NCI-H2171 treated with DMSO at 0.1 percent for 48 hours (cell line): ENCODE results near the gene LRRC4.

Experiments
- DNase-seq: peaks from one replicate; lab custom pipeline; 2025; lab: John Stamatoyannopoulos, UW

The LRRC4 gene

GRCh38 chr7:128031901-128032604 lies 816 bp upstream of the LRRC4 start:
- DNase-seq = peak; percentile 72

GRCh38 chr7:128030263-128030653 lies 979 bp downstream of the LRRC4 start:
- no peak for DNase-seq

GRCh38 chr7:128029405-128029995 lies 1.7 kb downstream of the LRRC4 start:
- no peak for DNase-seq

- no peak for DNase-seq
Measured at GRCh38 chr7:128027485-128027980, 3.7 kb downstream of the LRRC4 start.

DNA sequence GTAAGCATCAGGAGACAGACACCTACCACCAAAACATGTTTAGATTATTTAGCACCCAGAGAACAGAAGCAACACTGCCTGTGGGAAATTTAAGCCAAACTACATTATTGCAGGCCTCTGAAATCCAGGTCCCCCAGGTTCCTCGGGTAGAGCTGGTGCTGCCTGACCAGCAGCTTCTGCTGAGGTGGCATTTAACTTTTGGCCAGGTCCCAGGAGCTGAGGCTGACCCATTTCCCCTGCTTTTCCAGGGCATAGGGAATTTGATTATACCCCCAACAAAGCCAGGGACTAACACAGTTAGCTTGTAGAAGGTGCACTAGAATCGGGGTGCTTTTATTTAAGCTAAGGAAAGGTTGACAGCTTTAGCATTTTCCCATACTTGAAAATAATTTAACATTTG lies 4.7 kb downstream of the LRRC4 start:
- no peak for DNase-seq

DNA sequence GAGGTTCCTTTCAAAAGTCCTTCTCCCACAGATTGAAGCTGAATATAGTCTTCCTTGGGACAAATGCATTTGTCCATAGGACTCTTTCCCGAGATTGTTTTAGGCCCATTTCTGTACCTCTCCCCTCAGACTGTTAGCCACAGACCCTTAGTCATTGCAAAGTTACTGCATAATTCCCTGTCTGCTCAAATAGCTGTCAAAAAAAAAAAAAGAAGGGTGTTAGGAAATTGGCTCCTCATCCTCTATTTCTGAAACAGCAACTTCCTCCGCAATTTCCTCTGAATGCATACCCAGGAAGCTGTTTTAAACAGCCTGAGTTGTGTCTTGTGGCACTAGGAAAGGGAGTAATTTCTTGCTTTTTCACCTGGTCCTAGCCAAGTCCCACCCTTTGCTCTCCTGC lies 5.4 kb downstream of the LRRC4 start:
- DNase-seq = no peak

- DNase-seq = no peak
Measured at GRCh38 chr7:128025380-128025779, 5.9 kb downstream of the LRRC4 start.

GRCh38 chr7:128024151-128024550 lies 7.1 kb downstream of the LRRC4 start:
- DNase-seq = no peak

GRCh38 chr7:128022631-128023532 lies 8.4 kb downstream of the LRRC4 start:
- DNase-seq = no peak

DNA sequence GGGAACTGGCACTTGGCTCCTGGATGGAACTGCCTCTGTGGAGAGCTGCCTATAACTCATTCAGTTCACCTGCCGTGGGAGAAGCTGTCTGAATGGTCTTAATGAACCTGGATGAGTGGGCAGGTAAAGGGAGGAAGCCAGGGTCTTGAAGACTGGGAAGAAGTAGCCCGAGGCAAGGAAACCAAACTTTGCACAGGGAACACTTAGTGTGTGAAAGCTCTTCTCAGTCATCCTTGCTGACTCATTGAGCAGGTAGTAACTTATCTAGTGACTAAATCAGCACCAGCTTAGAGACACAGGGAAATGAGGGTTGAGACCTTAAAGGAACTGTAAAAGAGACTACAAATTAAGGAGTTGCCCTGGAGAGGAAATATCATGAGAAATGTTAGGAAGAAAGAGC lies 9.9 kb downstream of the LRRC4 start:
- no peak for DNase-seq

GRCh38 chr7:128020159-128020558 lies 11.1 kb downstream of the LRRC4 start:
- no peak for DNase-seq

DNA sequence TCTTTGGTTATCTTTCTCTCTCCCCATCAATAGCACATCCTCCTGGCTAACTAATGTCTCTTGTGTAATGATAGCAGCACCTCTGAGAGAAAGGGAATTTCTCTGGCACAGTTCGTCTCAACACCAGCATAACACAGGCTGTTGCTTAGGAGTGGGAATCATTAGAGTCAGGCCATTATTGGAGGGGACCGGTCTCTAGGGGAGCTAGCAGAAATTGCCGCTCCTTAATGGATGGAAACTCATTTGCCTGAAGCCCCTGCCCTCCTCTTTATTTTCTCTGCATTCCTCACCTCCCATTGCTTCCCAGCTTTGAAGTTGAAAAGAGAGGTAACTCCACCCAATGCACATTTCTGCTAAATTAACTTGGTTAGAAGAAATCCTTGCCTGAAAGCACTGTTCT lies 11.9 kb downstream of the LRRC4 start:
- DNase-seq = no peak

DNA sequence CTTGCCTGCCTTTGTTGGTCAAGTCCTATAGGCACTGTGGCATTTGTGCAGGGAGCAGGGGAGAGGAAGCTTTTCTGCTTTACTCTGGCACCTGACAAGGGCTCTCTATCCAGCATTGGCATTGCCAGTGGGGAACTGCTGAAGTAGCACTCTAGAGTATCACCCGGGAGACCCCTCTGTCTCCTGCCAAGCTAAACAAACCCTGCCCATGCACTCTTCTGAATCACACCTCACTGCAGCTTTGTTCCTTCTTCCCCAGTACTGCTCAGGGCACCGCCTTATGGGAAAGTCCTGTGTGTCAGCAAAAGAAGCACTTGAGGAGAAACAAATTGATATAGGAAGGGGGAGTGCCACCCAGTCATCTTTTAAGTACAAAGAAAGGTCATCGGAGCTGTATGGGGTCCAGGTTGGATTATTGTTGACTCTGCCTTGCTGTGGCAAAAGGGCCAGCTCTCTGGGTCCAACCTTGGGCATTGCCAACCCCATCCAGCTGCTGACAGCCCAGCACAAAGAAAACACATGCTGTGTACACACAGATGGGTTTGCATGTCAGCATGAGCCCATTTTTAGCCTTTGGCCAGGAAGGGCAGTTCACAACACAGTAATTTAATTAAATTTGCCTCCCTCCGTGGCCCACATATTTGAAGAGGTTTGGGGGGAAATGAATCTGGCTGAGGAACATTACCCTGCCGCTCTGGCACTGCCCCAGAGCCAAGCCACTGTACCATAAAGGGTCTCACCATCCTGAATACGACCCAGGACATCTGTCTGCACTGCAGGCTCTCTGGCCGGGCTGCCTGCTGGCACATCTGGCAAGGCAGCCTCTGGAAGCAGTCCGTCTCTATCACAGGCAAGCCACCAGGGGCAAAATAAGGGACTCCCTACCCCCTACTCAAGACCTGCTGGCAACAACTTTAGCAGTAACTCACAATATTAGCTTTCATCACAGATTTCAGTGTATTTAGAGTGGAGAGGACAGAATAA lies 13.1 kb downstream of the LRRC4 start:
- DNase-seq = peak; percentile 27

- peak; percentile 76 for DNase-seq
Measured at GRCh38 chr7:128017460-128017859, 13.8 kb downstream of the LRRC4 start.

- peak; percentile 88 for DNase-seq
Measured at GRCh38 chr7:128014811-128015210, 16.4 kb downstream of the LRRC4 start.

GRCh38 chr7:128011131-128011661 lies 20.0 kb downstream of the LRRC4 start:
- DNase-seq = no peak

DNA sequence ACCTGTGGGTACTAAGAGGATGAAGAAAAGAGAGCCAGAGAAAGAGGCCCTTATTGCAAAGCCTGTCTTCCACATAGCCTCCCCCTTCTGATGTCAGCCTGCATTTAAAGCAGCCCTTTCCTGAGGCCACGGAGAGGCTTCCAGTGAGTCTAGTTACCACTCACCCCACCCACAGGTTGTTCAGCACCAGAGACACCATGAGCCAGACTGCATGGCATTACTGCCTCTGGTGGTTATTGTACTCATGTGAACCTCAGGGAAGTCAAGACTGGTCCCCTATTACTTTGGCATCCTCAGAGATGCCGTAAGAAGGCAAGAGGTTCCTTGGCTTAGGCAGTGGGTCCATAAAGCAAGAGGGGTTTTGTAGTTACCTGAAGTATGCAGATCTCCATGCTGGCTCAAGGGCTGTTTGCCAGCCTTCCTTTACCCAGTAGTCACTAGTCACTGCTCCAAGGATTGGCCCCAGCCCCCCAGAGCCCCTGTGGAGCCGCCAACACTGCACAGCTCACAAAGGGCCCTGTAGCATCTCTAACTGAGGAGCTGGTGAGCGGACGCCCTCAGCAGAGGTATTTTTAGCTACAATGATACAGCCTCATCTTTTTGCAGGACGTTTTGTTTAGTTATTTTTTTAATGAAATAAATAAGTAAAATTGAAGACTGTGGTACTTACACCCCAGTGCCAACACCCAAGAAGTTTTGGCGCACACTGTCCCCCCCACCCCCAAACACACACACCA lies 20.7 kb downstream of the LRRC4 start:
- DNase-seq = no peak

GRCh38 chr7:128008744-128009143 lies 22.5 kb downstream of the LRRC4 start:
- DNase-seq = no peak

DNA sequence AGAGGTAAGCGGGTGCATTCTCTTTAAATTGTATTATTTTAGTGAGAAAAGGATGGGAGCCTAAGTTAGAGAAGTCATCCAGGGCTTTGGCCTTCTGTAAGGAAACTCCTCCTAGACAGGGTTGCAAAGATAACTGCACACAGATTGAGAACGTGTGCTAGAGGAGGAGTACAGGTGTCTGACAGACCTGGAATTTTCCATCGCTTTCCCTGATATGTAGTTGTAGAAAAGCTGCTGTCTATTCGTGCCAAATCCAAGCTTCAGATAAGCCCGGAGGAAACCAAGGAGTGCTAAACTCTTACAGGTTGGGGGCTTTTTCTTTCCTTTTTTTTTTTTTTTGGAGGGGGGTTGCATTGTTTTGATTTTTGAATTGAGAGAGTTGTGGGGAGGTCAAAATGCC lies 23.1 kb downstream of the LRRC4 start:
- DNase-seq = no peak

GRCh38 chr7:128007303-128007680 lies 23.9 kb downstream of the LRRC4 start:
- peak; percentile 6 for DNase-seq
